Testis (tissue), 3 donors: Measurements from ENCODE around the gene HMOX1. TPM values are rescaled to one million over a fixed set of nuclear protein-coding genes. Genes with fewer than 3 reads are reported as not detected.
"Not testable (repeated sequence)": the region's sequence is repeated elsewhere in the genome, so short reads cannot be mapped to it uniquely, and the experiment has no call there.

Experiments
- DNase-seq: peaks from one replicate; pipeline ENCODE4 v3.0.0-alpha.2; 2019
- H3K27ac ChIP-seq, 2 donors: fragments of 200-600 bp; sonication (generic); one replicate each; pipeline ENCODE4 v1.5.1; 2019
- H3K27me3 ChIP-seq: fragments of 200-600 bp; sonication (generic); one replicate; pipeline ENCODE4 v1.5.1; 2019
- H3K36me3 ChIP-seq: fragments of 200-600 bp; sonication (generic); one replicate; pipeline ENCODE4 v1.5.1; 2017; ENCODE audit warnings: low read depth; ENCODE audit errors: missing control alignments
- H3K4me1 ChIP-seq: fragments of 200-600 bp; sonication (generic); one replicate; pipeline ENCODE4 v1.5.1; 2019
- H3K4me3 ChIP-seq, 2 donors: fragments of 200-600 bp; sonication (generic); one replicate each; pipeline ENCODE4 v1.5.1; 2017 to 2019
- H3K9me3 ChIP-seq: fragments of 200-600 bp; sonication (generic); one replicate; pipeline ENCODE4 v1.5.1; 2017
- POLR2A ChIP-seq: fragments of 450-650 bp; IDR thresholded peaks from one replicate; pipeline ENCODE4 v1.6.1; 2017; ENCODE audit warnings: antibody characterized with exemption, mild to moderate bottlenecking, moderate library complexity
- WGBS, 2 donors: methylation state at CpG; one replicate each; pipeline ENCODE4 v1.1.5; 2018; 5-methylcytosine and 5-hydroxymethylcytosine counted together
- intact Hi-C: fragments of 100-400 bp; cut with DNase I; formaldehyde crosslinking; loops from one replicate; pipeline ENCODE4 v1.15.1; 2023; ENCODE audit warnings: low total_unique reads
- polyA plus RNA-seq: library from polyadenylated mRNA; stranded (reverse); fragments of 350-450 nt; fragmentation: Illumina TruSeq; extraction: RNeasy Lipid Tissue Mini Kit (QIAGEN cat#74804); gene quantifications from one replicate; pipeline ENCODE4 v1.2.3, GENCODE V29; 2014; ENCODE audit warnings: low read depth, low replicate concordance; ENCODE audit not compliant: insufficient read depth
- total RNA-seq, 2 donors: library from RNA; depleted of rRNA; stranded (reverse); fragments of >200 nt; gene quantifications; one replicate each; pipeline ENCODE4 v1.2.3, GENCODE V29; 2016
- TF ChIP-seq, protein P1 (sequence below), 3 experiments: fragments of 450-650 bp in 2 of 3; fragments of 200-600 bp in 1 of 3; sonication (generic) in 1 of 3; IDR thresholded peaks; one replicate each; pipeline ENCODE4 v1.5.1; 2016 to 2019; ENCODE audit warnings: antibody characterized with exemption in 3 of 3, mild to moderate bottlenecking in 2 of 3, moderate library complexity in 1 of 3

Gene HMOX1
- total and polyA plus RNA-seq, 3 donors from 2014 or later, result 22.0 to 37.8 (median 35.2) TPM

GRCh38 chr22:35361001-35361558 is 19.8 kb upstream of the HMOX1 start:
- H3K4me3 ChIP-seq, result no peak overlapping the region
- DNase-seq, result no peak
- TF ChIP-seq POLR2A, result no peak
- TF ChIP-seq, protein P1, sequence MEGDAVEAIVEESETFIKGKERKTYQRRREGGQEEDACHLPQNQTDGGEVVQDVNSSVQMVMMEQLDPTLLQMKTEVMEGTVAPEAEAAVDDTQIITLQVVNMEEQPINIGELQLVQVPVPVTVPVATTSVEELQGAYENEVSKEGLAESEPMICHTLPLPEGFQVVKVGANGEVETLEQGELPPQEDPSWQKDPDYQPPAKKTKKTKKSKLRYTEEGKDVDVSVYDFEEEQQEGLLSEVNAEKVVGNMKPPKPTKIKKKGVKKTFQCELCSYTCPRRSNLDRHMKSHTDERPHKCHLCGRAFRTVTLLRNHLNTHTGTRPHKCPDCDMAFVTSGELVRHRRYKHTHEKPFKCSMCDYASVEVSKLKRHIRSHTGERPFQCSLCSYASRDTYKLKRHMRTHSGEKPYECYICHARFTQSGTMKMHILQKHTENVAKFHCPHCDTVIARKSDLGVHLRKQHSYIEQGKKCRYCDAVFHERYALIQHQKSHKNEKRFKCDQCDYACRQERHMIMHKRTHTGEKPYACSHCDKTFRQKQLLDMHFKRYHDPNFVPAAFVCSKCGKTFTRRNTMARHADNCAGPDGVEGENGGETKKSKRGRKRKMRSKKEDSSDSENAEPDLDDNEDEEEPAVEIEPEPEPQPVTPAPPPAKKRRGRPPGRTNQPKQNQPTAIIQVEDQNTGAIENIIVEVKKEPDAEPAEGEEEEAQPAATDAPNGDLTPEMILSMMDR (IDR thresholded peaks at IDR 0.05), result no peak
- H3K9me3 ChIP-seq, result no peaks in the 10 kb centered on the region
- no peaks in the 10 kb centered on the region for H3K27me3 ChIP-seq
- H3K27ac ChIP-seq, result no peak overlapping the region
- no peaks in the 10 kb centered on the region for H3K4me1 ChIP-seq
- no peaks in the 10 kb centered on the region for H3K36me3 ChIP-seq
- intact Hi-C loops, result no loop called here
- WGBS, 2 donors, result 54 to 78% methylated on average over 6 of the region's 6 CpGs

DNA sequence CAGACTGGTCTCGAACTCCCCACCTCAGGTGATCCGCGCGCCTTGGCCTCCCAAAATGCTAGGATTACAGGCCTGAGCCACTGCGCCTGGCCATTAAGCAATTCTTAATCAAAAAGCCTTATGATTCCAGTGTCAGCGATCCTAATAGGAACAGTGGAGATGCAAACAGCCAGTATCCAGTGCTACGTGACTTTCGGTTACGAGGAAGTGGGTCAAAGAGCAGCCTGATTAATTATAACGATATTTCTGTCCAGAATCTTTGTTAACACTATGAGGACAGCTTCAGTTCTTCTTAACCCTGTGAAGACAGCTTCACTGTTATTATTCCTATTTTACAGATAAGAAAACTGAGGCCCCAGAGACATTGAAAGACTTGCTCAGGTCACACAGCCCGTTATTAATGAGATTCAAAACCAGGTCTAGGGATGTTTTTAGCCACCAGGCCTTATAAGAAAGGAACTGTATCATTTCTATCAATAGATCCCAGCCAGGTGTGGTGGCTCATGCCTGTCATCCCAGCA is 17.3 kb upstream of the HMOX1 start:
- no peaks in the 10 kb centered on the region for H3K9me3 ChIP-seq
- H3K4me1 ChIP-seq, result no peaks in the 10 kb centered on the region
- no peak overlapping the region for H3K4me3 ChIP-seq
- 79 to 90% methylated on average over 11 of the region's 11 CpGs for WGBS, 2 donors
- no peaks in the 10 kb centered on the region for H3K27me3 ChIP-seq
- intact Hi-C loops, result no loop called here
- TF ChIP-seq POLR2A, result no peak
- TF ChIP-seq, protein P1 (IDR thresholded peaks at IDR 0.05), result no peak
- DNase-seq, result no peak
- H3K36me3 ChIP-seq, result no peaks in the 10 kb centered on the region
- H3K27ac ChIP-seq, result no peak overlapping the region

DNA sequence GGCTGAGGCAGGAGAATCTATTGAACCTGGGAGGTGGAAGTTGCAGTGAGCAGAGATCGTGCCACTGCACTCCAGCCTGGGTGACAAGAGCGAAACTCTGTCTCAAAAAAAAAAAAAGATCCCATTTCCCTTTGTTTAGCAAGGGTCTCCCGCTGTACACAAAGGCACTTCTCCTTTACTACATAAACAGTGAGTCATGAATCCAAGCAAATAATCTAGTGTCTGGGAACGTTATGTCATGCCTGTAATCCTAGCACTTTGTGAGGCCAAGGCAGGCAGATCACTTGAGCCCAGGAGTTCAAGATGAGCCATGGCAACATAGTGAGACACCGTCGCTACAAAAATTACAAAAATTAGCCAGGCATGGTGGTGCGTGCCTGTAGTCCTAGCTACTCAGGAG is 16.7 kb upstream of the HMOX1 start:
- H3K9me3 ChIP-seq, H3K27ac ChIP-seq, DNase-seq, H3K4me3 ChIP-seq, H3K4me1 ChIP-seq, H3K36me3 ChIP-seq, intact Hi-C loops, H3K27me3 ChIP-seq: not testable (repeated sequence)
- WGBS, 2 donors, result 69 to 72% methylated on average over 7 of the region's 7 CpGs

DNA sequence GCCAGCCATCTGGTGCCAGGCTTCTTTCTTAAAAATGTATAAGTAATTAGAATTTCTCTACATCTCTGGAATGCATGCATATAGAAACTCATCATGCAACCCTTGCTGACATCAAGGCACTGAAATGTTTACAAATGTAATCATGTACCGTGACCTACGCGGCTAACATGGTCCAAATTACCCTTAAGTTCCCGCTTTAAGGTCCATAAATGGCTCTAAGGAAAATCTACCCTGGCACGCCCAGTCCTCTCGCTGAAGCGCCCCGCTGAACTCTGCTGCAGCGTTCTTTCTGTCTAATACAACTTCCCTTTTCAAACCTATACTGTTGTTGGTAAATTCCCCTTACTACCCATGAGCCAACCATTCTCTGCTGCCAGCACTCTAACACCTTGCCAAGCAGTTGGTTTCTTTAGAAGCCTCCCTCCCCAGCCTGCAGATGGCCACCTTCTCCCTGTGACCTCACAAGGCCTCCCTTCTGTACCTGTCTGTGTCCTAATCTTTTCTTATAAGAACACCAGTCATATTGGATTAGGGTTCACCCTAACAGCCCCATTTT is 13.5 kb upstream of the HMOX1 start:
- no peak for DNase-seq
- H3K36me3 ChIP-seq, result no peaks in the 10 kb centered on the region
- H3K27me3 ChIP-seq, result no peaks in the 10 kb centered on the region
- 86 to 87% methylated on average over 9 of the region's 9 CpGs for WGBS, 2 donors
- no peaks in the 10 kb centered on the region for H3K9me3 ChIP-seq
- no peak for TF ChIP-seq POLR2A
- TF ChIP-seq, protein P1 (IDR thresholded peaks at IDR 0.05), result no peak
- no peak overlapping the region for H3K27ac ChIP-seq
- no peak overlapping the region for H3K4me3 ChIP-seq
- intact Hi-C loops, result no loop called here
- H3K4me1 ChIP-seq, result peaks cover 13% of the 10 kb centered on the region

DNA sequence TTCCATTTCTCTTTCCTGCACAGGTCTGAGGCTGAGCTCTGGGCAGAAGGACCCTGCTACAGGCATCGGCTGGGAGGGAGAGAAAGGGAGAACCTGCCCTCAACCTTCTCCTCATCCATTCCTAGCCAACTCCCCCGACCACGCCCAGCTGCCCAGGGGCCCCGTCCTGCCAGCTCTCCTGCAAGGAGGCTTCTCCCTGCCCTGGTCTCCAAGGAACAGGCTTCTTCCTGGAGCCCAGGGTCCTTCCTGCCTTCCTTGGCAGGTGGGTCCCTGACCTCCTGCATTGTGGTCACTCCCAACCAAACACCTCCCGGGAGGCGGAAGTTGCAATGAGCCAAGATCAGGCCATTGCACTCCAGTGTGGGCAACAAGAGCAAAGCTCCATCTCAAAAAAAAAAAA is 12.5 kb upstream of the HMOX1 start:
- H3K4me1 ChIP-seq, result peaks cover 13% of the 10 kb centered on the region
- no peaks in the 10 kb centered on the region for H3K36me3 ChIP-seq
- no peak overlapping the region for H3K27ac ChIP-seq
- H3K4me3 ChIP-seq, result no peak overlapping the region
- intact Hi-C loops, result no loop called here
- 83 to 85% methylated on average over 6 of the region's 6 CpGs for WGBS, 2 donors
- H3K27me3 ChIP-seq, result no peaks in the 10 kb centered on the region
- no peaks in the 10 kb centered on the region for H3K9me3 ChIP-seq
- TF ChIP-seq, protein P1 (IDR thresholded peaks at IDR 0.05), result no peak
- no peak for TF ChIP-seq POLR2A
- DNase-seq, result no peak
